Endodermal cell (in vitro differentiated cells): ENCODE results near the gene RYK. TPM values are rescaled to one million over a fixed set of nuclear protein-coding genes. Genes with fewer than 3 reads are reported as not detected.
A peak's percentile ranks its signal among the peaks of the same experiment; 100 is the strongest.

ENCODE experiments used
- DNase-seq: peaks from one replicate; pipeline ENCODE4 v3.0.0-alpha.2; 2017
- H3K27ac ChIP-seq: 2 replicates; pipeline ENCODE4 v1.5.1; 2013; ENCODE audit warnings: mild to moderate bottlenecking, low read depth, low read length, moderate library complexity
- H3K27me3 ChIP-seq: 2 replicates; pipeline ENCODE4 v1.6.1; 2013; ENCODE audit warnings: mild to moderate bottlenecking, low read length, moderate library complexity; ENCODE audit not compliant: insufficient read depth, control insufficient read depth, poor library complexity, severe bottlenecking
- H3K36me3 ChIP-seq: 2 replicates; pipeline ENCODE4 v1.7.0; 2013; ENCODE audit warnings: mild to moderate bottlenecking, low read length, moderate library complexity; ENCODE audit not compliant: control insufficient read depth, insufficient read depth
- H3K4me1 ChIP-seq: one replicate; pipeline ENCODE4 v1.7.0; 2013; ENCODE audit warnings: low read length; ENCODE audit not compliant: control insufficient read depth, insufficient read depth
- H3K4me3 ChIP-seq: 2 replicates; pipeline ENCODE4 v1.5.1; 2013; ENCODE audit warnings: mild to moderate bottlenecking, low read length, moderate library complexity
- H3K9ac ChIP-seq: 2 replicates; pipeline ENCODE4 v1.6.1; 2013; ENCODE audit warnings: mild to moderate bottlenecking, low read length, moderate library complexity; ENCODE audit not compliant: poor library complexity, severe bottlenecking; ENCODE audit errors: extremely low read depth
- H3K9me3 ChIP-seq: 2 replicates; pipeline ENCODE4 v1.6.1; 2013; ENCODE audit warnings: mild to moderate bottlenecking, low read length, moderate library complexity; ENCODE audit not compliant: control insufficient read depth
- H3K27ac Mint-ChIP-seq: 2 replicates; pipeline ENCODE4 v1.8.0; 2020; ENCODE audit warnings: mixed read lengths
- H3K27me3 Mint-ChIP-seq: 2 replicates; pipeline ENCODE4 v1.8.0; 2021; ENCODE audit warnings: mild to moderate bottlenecking, mixed read lengths; ENCODE audit not compliant: insufficient read depth
- H3K36me3 Mint-ChIP-seq: 2 replicates; pipeline ENCODE4 v1.8.0; 2020; ENCODE audit warnings: low read depth, mixed read lengths
- H3K4me1 Mint-ChIP-seq: 2 replicates; pipeline ENCODE4 v1.8.0; 2020; ENCODE audit warnings: mixed read lengths
- H3K4me3 Mint-ChIP-seq: 2 replicates; pipeline ENCODE4 v1.8.0; 2020; ENCODE audit warnings: mild to moderate bottlenecking, moderate library complexity, mixed read lengths
- H3K9me3 Mint-ChIP-seq: 2 replicates; pipeline ENCODE4 v1.8.0; 2020; ENCODE audit warnings: mild to moderate bottlenecking, mixed read lengths
- CTCF ChIP-seq: fragments of 200-600 bp; sonication (generic); conservative IDR thresholded peaks from 2 replicates; pipeline ENCODE4 v1.5.0; 2021; ENCODE audit warnings: antibody characterized with exemption, mild to moderate bottlenecking
- WGBS, 2 experiments: methylation state at CpG; one replicate each; pipeline versions ENCODE4 v1.1.5 to v1.1.7; 2013; ENCODE audit warnings: missing lambda C conversion rate in 2 of 2, mixed read lengths in 1 of 2; ENCODE audit not compliant: insufficient coverage in 1 of 2, insufficient read length in 1 of 2; 5-methylcytosine and 5-hydroxymethylcytosine counted together
- total RNA-seq, 2 donors: library from RNA; stranded (reverse); fragmentation: NEBNext Ultra II Directional in 1 of 2; extraction: Animal tissue kit (Norgen Biotek cat#: 25700) in 1 of 2; gene quantifications; 2 replicates in 1 of 2; 3 replicates in 1 of 2; pipeline ENCODE4 v1.2.1, GENCODE V29; 2021

The RYK gene
- total RNA-seq, 2 donors from 2014 or later: 79.2 to 85.5 TPM

DNA sequence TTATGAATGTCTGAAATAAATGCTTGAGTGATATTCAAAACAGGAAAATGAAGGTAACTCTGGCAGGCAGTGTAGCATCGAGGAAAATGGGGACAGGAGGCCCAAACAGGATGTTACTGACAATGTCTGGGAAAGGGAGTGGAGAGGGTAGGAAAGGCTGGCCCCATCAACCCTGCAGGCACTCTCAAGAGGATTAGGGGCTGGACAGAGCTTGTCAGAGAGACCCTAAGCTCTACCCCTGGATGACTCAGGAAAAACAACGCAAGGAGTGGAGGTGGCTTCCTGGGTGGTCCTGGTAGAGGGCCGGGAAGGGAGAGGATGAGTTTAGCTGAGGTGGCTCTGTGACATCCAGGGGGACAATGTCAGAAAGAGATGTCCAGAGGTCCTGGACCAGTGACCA lies 106.0 kb downstream of the RYK start:
- DNase-seq: no peak
- Mint-ChIP-seq H3K27ac (peak overlapping the region; percentile 59), H3K9me3 (peaks cover 11% of the 10 kb centered on the region), H3K4me1 (peaks cover 11% of the 10 kb centered on the region), H3K27me3 (no peaks in the 10 kb centered on the region), H3K36me3 (peaks cover 30% of the 10 kb centered on the region), H3K4me3 (no peak overlapping the region)
- H3K9ac ChIP-seq: no peak overlapping the region
- H3K36me3 ChIP-seq: peaks cover 9% of the 10 kb centered on the region
- H3K9me3 ChIP-seq: no peaks in the 10 kb centered on the region
- no peak overlapping the region for H3K4me3 ChIP-seq
- no peaks in the 10 kb centered on the region for H3K4me1 ChIP-seq
- no peaks in the 10 kb centered on the region for H3K27me3 ChIP-seq
- 93% methylated on average over 3 of the region's 3 CpGs for WGBS, 2 experiments
- TF ChIP-seq CTCF: no peak
- no peak overlapping the region for H3K27ac ChIP-seq

DNA sequence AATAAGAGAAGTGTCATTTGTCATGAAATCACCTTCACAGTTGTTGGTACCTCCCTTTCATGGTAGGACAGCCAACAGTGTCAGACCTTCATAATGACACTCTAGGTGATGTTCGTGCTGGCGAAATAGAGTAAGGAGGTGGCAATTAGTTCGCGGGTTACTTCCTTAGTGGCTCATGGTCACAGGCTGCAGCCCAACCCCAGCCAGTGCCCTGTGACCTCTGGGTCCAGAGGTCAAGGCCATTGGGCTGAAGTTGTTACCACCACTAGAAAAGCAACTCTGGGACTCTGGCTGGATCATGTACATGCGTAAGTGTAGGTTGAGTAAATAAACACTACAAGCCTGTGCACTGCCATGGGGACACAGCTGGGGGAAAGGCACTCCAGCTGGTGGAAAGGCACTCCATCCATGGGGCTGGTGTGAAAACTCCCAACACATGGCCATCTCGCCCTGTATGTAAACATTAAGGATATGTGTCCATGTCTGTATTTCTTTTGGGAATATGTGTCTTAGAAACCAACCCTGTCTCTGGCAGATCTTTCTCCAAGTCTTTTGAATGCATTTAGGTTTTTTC lies 106.7 kb downstream of the RYK start:
- Mint-ChIP-seq H3K36me3 (peaks cover 34% of the 10 kb centered on the region), H3K4me1 (peaks cover 11% of the 10 kb centered on the region), H3K27me3 (no peaks in the 10 kb centered on the region), H3K27ac (no peak overlapping the region), H3K4me3 (no peak overlapping the region), H3K9me3 (peaks cover 11% of the 10 kb centered on the region)
- peaks cover 3% of the 10 kb centered on the region for H3K36me3 ChIP-seq
- no peaks in the 10 kb centered on the region for H3K27me3 ChIP-seq
- H3K27ac ChIP-seq: no peak overlapping the region
- no peaks in the 10 kb centered on the region for H3K9me3 ChIP-seq
- no peaks in the 10 kb centered on the region for H3K4me1 ChIP-seq
- no peak overlapping the region for H3K9ac ChIP-seq
- no peak for TF ChIP-seq CTCF
- no peak overlapping the region for H3K4me3 ChIP-seq
- DNase-seq: no peak
- whole genome bisulfite sequencing, 2 experiments: 95 to 97% methylated on average over 4 to 6 of the region's 6 CpGs

- WGBS, 2 experiments: 95 to 100% methylated on average over 1 to 3 of the region's 3 CpGs
- H3K9me3 ChIP-seq: peaks cover 3% of the 10 kb centered on the region
- no peaks in the 10 kb centered on the region for H3K36me3 ChIP-seq
Measured at GRCh38 chr3:134136604-134137003, 114.1 kb downstream of the RYK start.

More at GRCh38 chr3:134136604-134137003, 114.1 kb downstream of the RYK start:
- Histone ChIP-seq H3K9ac (no peak overlapping the region), H3K4me1 (no peaks in the 10 kb centered on the region), H3K27ac (no peak overlapping the region), H3K4me3 (no peak overlapping the region), H3K27me3 (no peaks in the 10 kb centered on the region)
- Mint-ChIP-seq H3K4me3 (no peak overlapping the region), H3K4me1 (no peaks in the 10 kb centered on the region), H3K27ac (no peak overlapping the region), H3K36me3 (peaks cover 20% of the 10 kb centered on the region), H3K27me3 (no peaks in the 10 kb centered on the region), H3K9me3 (peaks cover 19% of the 10 kb centered on the region)
- no peak for DNase-seq
- no peak for TF ChIP-seq CTCF
